GM13976 (cell line): ENCODE results near the gene ZNF394.
"Not testable (repeated sequence)": the region's sequence is repeated elsewhere in the genome, so short reads cannot be mapped to it uniquely, and the experiment has no call there.

Source experiments
- DNase-seq: peaks from one replicate; pipeline ENCODE4 v3.0.0; 2012; ENCODE audit warnings: low spot score
- CTCF ChIP-seq: IDR thresholded peaks from 2 replicates; pipeline ENCODE4 v1.5.1; 2012; ENCODE audit warnings: borderline replicate concordance, mild to moderate bottlenecking; ENCODE audit not compliant: insufficient read depth; ENCODE audit errors: extremely low read depth, missing control alignments, control extremely low read depth
- in situ Hi-C: fragments of 300-500 bp; cut with MboI; formaldehyde crosslinking; loops from one replicate; pipeline ENCODE4 v1.12.0; 2022; ENCODE audit warnings: low sequenced_read_pairs, mixed read lengths, inconsistent platforms; ENCODE audit not compliant: unreplicated experiment

The ZNF394 gene

GRCh38 chr7:99499721-99500636, at the start of gene ZNF394:
TSS of gene ZNF394 (minus strand) at chr7:99500281. CDS start at chr7:99500093, 188 bp downstream.
- TF ChIP-seq CTCF = no peak
- in situ Hi-C loops = no loop called here
- peak; percentile 92 for DNase-seq

GRCh38 chr7:99549545-99549944, 49.5 kb upstream of the ZNF394 start:
- DNase-seq, in situ Hi-C loops: not testable (repeated sequence)

GRCh38 chr7:99545308-99545707, 45.2 kb upstream of the ZNF394 start:
- DNase-seq, in situ Hi-C loops: not testable (repeated sequence)

GRCh38 chr7:99543916-99544315, 43.8 kb upstream of the ZNF394 start:
- in situ Hi-C loops = no loop called here
- no peak for TF ChIP-seq CTCF
- no peak for DNase-seq

GRCh38 chr7:99543081-99543671, 43.1 kb upstream of the ZNF394 start:
- in situ Hi-C loops = no loop called here
- TF ChIP-seq CTCF = no peak

GRCh38 chr7:99541212-99541611, 41.1 kb upstream of the ZNF394 start:
- in situ Hi-C loops = no loop called here
- no peak for TF ChIP-seq CTCF
- DNase-seq = no peak

More at GRCh38 chr7:99543081-99543671, 43.1 kb upstream of the ZNF394 start:
- no peak for DNase-seq

- in situ Hi-C loops = no loop called here
- TF ChIP-seq CTCF = no peak
- no peak for DNase-seq
These were observed 40.5 kb upstream of the ZNF394 start for GRCh38 chr7:99540542-99540941.
